AG09309 (cell line): ENCODE results near the gene CYS1.

Experiments used
- DNase-seq: peaks from one replicate; pipeline ENCODE4 v3.0.0-alpha.2; 2010; ENCODE audit warnings: low read depth
- H3K4me3 ChIP-seq: 2 replicates; pipeline ENCODE4 v1.5.1; 2011; ENCODE audit warnings: mild to moderate bottlenecking, low read depth, low read length, moderate library complexity; ENCODE audit not compliant: control insufficient read depth
- CTCF ChIP-seq: IDR thresholded peaks from 2 replicates; pipeline ENCODE4 v1.5.1; 2011; ENCODE audit warnings: mild to moderate bottlenecking, low read depth, low read length, inconsistent platforms; ENCODE audit not compliant: insufficient read depth, control insufficient read depth; ENCODE audit errors: missing control alignments

The CYS1 gene

GRCh38 chr2:10072656-10073480 is 7.3 kb downstream of the CYS1 start:
- peak; percentile 48 for DNase-seq
- TF ChIP-seq CTCF, result peak; percentile 92
- no peak overlapping the region for H3K4me3 ChIP-seq

GRCh38 chr2:10071595-10071994 is 8.6 kb downstream of the CYS1 start:
- TF ChIP-seq CTCF, result no peak
- no peak for DNase-seq
- no peak overlapping the region for H3K4me3 ChIP-seq

- TF ChIP-seq CTCF, result no peak
- no peak for DNase-seq
- H3K4me3 ChIP-seq, result no peak overlapping the region
These were observed 9.0 kb downstream of the CYS1 start for GRCh38 chr2:10071176-10071575.

- no peak for TF ChIP-seq CTCF
- H3K4me3 ChIP-seq, result no peak overlapping the region
- DNase-seq, result no peak
These were observed 12.3 kb downstream of the CYS1 start for GRCh38 chr2:10067881-10068280.

GRCh38 chr2:10067330-10067729 is 12.9 kb downstream of the CYS1 start:
- TF ChIP-seq CTCF, result no peak
- no peak for DNase-seq
- H3K4me3 ChIP-seq, result no peak overlapping the region

- TF ChIP-seq CTCF, result no peak
- no peak for DNase-seq
- no peak overlapping the region for H3K4me3 ChIP-seq
These were observed 14.5 kb downstream of the CYS1 start for GRCh38 chr2:10065773-10066055.
